Suprapubic skin (tissue), 4 donors: ENCODE measurements around the gene SLC17A3. TPM values are rescaled to one million over a fixed set of nuclear protein-coding genes. Genes with fewer than 3 reads are reported as not detected.

Source experiments
- DNase-seq, 2 donors: peaks; one replicate each; pipeline ENCODE4 v3.0.0-alpha.2; 2019; ENCODE audit warnings: low spot score in 2 of 2
- H3K27ac ChIP-seq: fragments of 200-600 bp; sonication (generic); one replicate; pipeline ENCODE4 v1.5.1; 2019
- H3K27me3 ChIP-seq: fragments of 200-600 bp; sonication (generic); one replicate; pipeline ENCODE4 v1.5.1; 2019
- H3K36me3 ChIP-seq: fragments of 200-600 bp; sonication (generic); one replicate; pipeline ENCODE4 v1.5.1; 2019
- H3K4me1 ChIP-seq: fragments of 200-600 bp; sonication (generic); one replicate; pipeline ENCODE4 v1.5.1; 2019
- H3K4me3 ChIP-seq: fragments of 200-600 bp; sonication (generic); one replicate; pipeline ENCODE4 v1.5.1; 2019; ENCODE audit warnings: mild to moderate bottlenecking
- H3K9me3 ChIP-seq: fragments of 200-600 bp; sonication (generic); one replicate; pipeline ENCODE4 v1.5.1; 2019
- CTCF ChIP-seq, 2 donors: fragments of 200-600 bp in 1 of 2; fragments of 450-650 bp in 1 of 2; sonication (generic) in 1 of 2; IDR thresholded peaks; one replicate each; pipeline ENCODE4 v1.5.1; 2016 to 2019; ENCODE audit warnings: antibody characterized with exemption in 2 of 2, mild to moderate bottlenecking in 1 of 2, moderate library complexity in 1 of 2
- EP300 ChIP-seq: sonication (generic); formaldehyde crosslinking; IDR thresholded peaks from one replicate; pipeline ENCODE4 v1.6.1; 2017; ENCODE audit warnings: antibody characterized with exemption
- POLR2A ChIP-seq, 2 donors: fragments of 450-650 bp; IDR thresholded peaks; one replicate each; pipeline ENCODE4 v1.6.1; 2017; ENCODE audit warnings: antibody characterized with exemption in 2 of 2, mild to moderate bottlenecking in 2 of 2, moderate library complexity in 2 of 2
- POLR2AphosphoS5 ChIP-seq, 3 donors: sonication (generic); formaldehyde crosslinking; IDR thresholded peaks; one replicate each; pipeline ENCODE4 v1.6.1; 2017; ENCODE audit warnings: antibody characterized with exemption in 3 of 3
- WGBS: methylation state at CpG from one replicate; pipeline ENCODE4 v1.1.5; 2018; 5-methylcytosine and 5-hydroxymethylcytosine counted together
- total RNA-seq, 4 donors: library from RNA; depleted of rRNA; stranded (reverse); fragments of >200 nt; gene quantifications; one replicate each; pipeline ENCODE4 v1.1.0, GENCODE V29; 2016

The SLC17A3 gene
- total RNA-seq, 4 donors from 2014 or later = not detected

- H3K27me3 ChIP-seq = no peaks in the 10 kb centered on the region
- H3K27ac ChIP-seq = no peak overlapping the region
- TF ChIP-seq POLR2AphosphoS5 (IDR thresholded peaks at IDR 0.05) = no peak
- no peak for TF ChIP-seq CTCF (IDR thresholded peaks at IDR 0.05)
- TF ChIP-seq POLR2A (IDR thresholded peaks at IDR 0.05) = no peak
- TF ChIP-seq EP300 = no peak
- H3K9me3 ChIP-seq = no peaks in the 10 kb centered on the region
- no peaks in the 10 kb centered on the region for H3K4me1 ChIP-seq
- H3K36me3 ChIP-seq = no peaks in the 10 kb centered on the region
- no peak overlapping the region for H3K4me3 ChIP-seq
- WGBS = 58% methylated on average over 3 of the region's 3 CpGs
- no peak for DNase-seq
Observed at GRCh38 chr6:25815194-25815593, 58.8 kb downstream of the SLC17A3 start.

DNA sequence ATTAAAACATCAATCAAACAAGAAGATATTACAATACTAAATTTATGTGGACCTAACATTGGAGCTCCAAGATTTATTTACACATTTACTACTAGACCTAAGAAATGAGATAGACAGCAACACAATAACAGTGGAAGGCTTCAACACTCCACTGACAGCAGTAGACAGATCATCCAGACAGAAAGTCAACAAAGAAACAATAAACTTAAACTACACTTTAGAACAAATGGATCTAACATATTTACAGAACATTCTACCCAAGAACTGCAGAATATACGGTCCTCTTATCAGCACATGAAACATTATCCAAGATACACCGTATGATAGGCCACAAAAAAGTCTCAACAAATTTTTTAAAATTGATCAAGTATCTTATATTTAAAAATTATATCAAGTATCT is 69.2 kb downstream of the SLC17A3 start:
- no peaks in the 10 kb centered on the region for H3K4me1 ChIP-seq

GRCh38 chr6:25801436-25801835 is 72.6 kb downstream of the SLC17A3 start:
- H3K36me3 ChIP-seq = no peaks in the 10 kb centered on the region
- no peaks in the 10 kb centered on the region for H3K4me1 ChIP-seq
- DNase-seq = no peak
- TF ChIP-seq EP300 (no peak), CTCF (IDR thresholded peaks at IDR 0.05) (no peak), POLR2A (IDR thresholded peaks at IDR 0.05) (no peak), POLR2AphosphoS5 (IDR thresholded peaks at IDR 0.05) (no peak)
- WGBS = 79% methylated on average over 4 of the region's 4 CpGs
- H3K4me3 ChIP-seq = no peak overlapping the region
- H3K27me3 ChIP-seq = no peaks in the 10 kb centered on the region
- no peak overlapping the region for H3K27ac ChIP-seq
- H3K9me3 ChIP-seq = no peaks in the 10 kb centered on the region

More for the DNA sequence above, 69.2 kb downstream of the SLC17A3 start:
- H3K27me3 ChIP-seq = no peaks in the 10 kb centered on the region
- TF ChIP-seq CTCF (IDR thresholded peaks at IDR 0.05) (no peak), POLR2A (IDR thresholded peaks at IDR 0.05) (no peak), POLR2AphosphoS5 (IDR thresholded peaks at IDR 0.05) (no peak), EP300 (no peak)
- no peak overlapping the region for H3K4me3 ChIP-seq
- DNase-seq = no peak
- no peaks in the 10 kb centered on the region for H3K36me3 ChIP-seq
- 94% methylated on average over 2 of the region's 2 CpGs for WGBS
- H3K27ac ChIP-seq = no peak overlapping the region
- H3K9me3 ChIP-seq = no peaks in the 10 kb centered on the region

Other genes with a start within 250 kb of the SLC17A3 start
- gene SCGN, start 222.0 kb downstream of the SLC17A3 start, total RNA-seq = under 1 TPM in 1 of 4 donors, not detected in 3; 0.34 TPM
- gene SLC17A4, start 119.5 kb downstream of the SLC17A3 start, total RNA-seq = not detected
- gene SLC17A1, start 42.2 kb downstream of the SLC17A3 start, total RNA-seq = not detected
- not detected for gene SLC17A2, start 56.4 kb upstream of the SLC17A3 start, total RNA-seq
- gene TRIM38, start 88.6 kb upstream of the SLC17A3 start, total RNA-seq = 10 to 100 TPM in 1 of 4 donors, 1 to 10 TPM in 3; 3.9 to 14.9 (median 6.4) TPM
- 1 to 10 TPM; 2.1 to 4.2 (median 3.6) TPM for gene HFE, start 213.2 kb upstream of the SLC17A3 start, total RNA-seq